Brain microvascular endothelial cell (primary cell): ENCODE measurements around the gene KMT2D.

Experiments used
- DNase-seq: peaks from one replicate; pipeline ENCODE4 v3.0.0-alpha.2; 2020
- H3K27ac ChIP-seq: fragments of 250-450 bp; sonication (Bioruptor Pico); 2 replicates; pipeline ENCODE4 v1.5.1; 2020; ENCODE audit warnings: mild to moderate bottlenecking, moderate library complexity
- H3K27me3 ChIP-seq: fragments of 250-450 bp; sonication (Bioruptor Pico); replicated peaks from 2 replicates; pipeline ENCODE4 v1.5.1; 2020; ENCODE audit warnings: mild to moderate bottlenecking
- H3K36me3 ChIP-seq: fragments of 250-450 bp; sonication (Bioruptor Pico); replicated peaks from 2 replicates; pipeline ENCODE4 v1.5.1; 2020; ENCODE audit warnings: mild to moderate bottlenecking
- H3K4me3 ChIP-seq: 2 replicates; pipeline ENCODE4 v1.5.1; 2011; ENCODE audit warnings: low read depth, mild to moderate bottlenecking, control low read depth, low read length, moderate library complexity
- in situ Hi-C: cut with HindIII; loops from 2 replicates; pipeline ENCODE4 v1.10.0; 2017; ENCODE audit warnings: low sequenced_read_pairs, low pct_ligation_motif_present
- TF ChIP-seq, protein P1 (sequence below): IDR thresholded peaks from 2 replicates; pipeline ENCODE4 v1.5.1; 2011; ENCODE audit warnings: low read depth, mild to moderate bottlenecking, moderate library complexity, low read length, control low read depth, inconsistent platforms; ENCODE audit errors: missing control alignments

The KMT2D gene

DNA sequence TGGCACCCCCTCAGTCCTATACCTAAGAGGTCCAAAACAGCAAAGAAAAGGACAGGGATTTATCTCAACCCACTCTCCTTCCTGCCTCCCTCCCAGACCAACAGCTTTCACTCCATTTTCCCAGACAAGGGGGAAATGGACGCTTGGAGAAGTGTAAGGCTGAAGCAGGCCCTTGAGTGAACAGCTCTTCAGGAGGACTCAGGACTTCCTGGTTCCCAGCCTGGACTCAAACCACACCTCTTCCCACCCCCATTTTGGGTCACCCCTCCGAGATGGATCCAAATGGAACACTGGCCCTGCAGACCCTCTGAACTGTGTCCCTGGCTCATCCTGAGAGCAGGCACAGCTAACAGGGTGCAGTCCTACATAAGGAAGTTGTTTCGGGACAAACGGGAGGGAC lies 2.7 kb downstream of the KMT2D start:
- Histone ChIP-seq H3K4me3 (peak overlapping the region; percentile 86), H3K27ac (no peak overlapping the region), H3K27me3 (no peaks in the 10 kb centered on the region), H3K36me3 (peaks cover 23% of the 10 kb centered on the region)
- TF ChIP-seq, protein P1, sequence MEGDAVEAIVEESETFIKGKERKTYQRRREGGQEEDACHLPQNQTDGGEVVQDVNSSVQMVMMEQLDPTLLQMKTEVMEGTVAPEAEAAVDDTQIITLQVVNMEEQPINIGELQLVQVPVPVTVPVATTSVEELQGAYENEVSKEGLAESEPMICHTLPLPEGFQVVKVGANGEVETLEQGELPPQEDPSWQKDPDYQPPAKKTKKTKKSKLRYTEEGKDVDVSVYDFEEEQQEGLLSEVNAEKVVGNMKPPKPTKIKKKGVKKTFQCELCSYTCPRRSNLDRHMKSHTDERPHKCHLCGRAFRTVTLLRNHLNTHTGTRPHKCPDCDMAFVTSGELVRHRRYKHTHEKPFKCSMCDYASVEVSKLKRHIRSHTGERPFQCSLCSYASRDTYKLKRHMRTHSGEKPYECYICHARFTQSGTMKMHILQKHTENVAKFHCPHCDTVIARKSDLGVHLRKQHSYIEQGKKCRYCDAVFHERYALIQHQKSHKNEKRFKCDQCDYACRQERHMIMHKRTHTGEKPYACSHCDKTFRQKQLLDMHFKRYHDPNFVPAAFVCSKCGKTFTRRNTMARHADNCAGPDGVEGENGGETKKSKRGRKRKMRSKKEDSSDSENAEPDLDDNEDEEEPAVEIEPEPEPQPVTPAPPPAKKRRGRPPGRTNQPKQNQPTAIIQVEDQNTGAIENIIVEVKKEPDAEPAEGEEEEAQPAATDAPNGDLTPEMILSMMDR = no peak
- DNase-seq = no peak
- in situ Hi-C loops = no loop called here

DNA sequence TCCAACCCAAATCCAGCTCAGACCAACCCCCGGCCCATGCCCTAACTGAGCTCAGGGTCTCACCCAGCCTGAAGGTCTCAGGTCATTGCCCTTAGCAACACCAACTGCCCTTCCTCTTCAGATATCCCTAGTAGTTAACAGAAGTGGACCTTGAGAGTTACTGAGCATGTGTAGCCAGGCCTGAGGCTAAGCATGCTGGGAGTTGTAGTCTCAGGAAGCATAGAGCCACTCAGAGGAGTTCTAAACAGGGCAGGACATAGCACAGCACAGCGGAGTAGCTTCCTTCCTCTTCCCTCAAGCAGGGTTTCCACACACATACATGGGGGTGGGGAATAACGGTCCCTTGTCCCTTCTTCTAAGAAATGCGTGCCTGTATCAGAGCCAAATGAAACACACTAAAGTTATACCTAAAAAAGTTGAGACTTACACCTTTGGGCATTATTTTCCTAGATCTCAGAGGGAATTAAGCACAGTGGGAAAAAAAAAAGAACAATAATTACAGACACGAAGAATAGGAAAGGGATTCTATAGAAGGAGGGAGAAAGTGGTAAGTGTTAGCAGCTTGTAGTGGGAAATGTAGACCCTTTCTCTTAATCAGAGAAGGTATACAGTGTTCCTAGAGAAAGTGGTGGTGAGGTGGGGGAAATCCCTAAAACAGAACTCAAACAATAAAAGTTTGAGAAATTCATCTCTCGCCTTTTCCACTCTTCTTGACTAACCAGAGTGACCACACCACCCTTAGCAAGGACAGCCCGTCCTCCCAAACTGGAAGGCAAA lies 4.4 kb downstream of the KMT2D start:
- TF ChIP-seq, protein P1 = no peak
- in situ Hi-C loops = no loop called here
- Histone ChIP-seq H3K36me3 (peaks cover 40% of the 10 kb centered on the region), H3K4me3 (peak overlapping the region; percentile 86), H3K27me3 (no peaks in the 10 kb centered on the region), H3K27ac (no peak overlapping the region)
- peak; percentile 81 for DNase-seq

GRCh38 chr12:49055092-49055491 lies 5.5 kb downstream of the KMT2D start:
- Histone ChIP-seq H3K27me3 (no peaks in the 10 kb centered on the region), H3K27ac (no peak overlapping the region), H3K4me3 (no peak overlapping the region), H3K36me3 (peaks cover 51% of the 10 kb centered on the region)
- TF ChIP-seq, protein P1 = no peak
- DNase-seq = no peak
- in situ Hi-C loops = no loop called here

DNA sequence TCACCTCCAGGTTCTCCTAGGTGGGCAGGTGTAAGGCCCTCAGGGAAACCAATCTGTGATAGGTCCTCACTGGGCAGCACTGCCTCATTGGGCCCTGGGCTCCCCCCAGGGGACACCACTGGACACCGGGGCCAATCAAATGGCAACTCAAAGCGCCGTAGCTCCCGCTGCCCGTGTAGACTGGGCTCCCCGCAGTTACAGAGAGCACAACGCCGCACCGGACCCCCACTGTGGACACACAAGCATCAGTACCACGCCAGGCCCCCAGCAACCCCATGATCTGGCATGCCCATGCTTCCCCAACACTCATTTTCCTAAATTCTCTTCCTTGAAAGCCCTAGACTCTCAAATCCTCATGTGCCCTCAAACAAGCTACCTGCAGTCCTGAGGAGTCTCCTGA lies 6.1 kb downstream of the KMT2D start:
- TF ChIP-seq, protein P1 = no peak
- in situ Hi-C loops = no loop called here
- Histone ChIP-seq H3K27ac (no peak overlapping the region), H3K36me3 (peaks cover 54% of the 10 kb centered on the region), H3K4me3 (no peak overlapping the region), H3K27me3 (no peaks in the 10 kb centered on the region)
- no peak for DNase-seq

DNA sequence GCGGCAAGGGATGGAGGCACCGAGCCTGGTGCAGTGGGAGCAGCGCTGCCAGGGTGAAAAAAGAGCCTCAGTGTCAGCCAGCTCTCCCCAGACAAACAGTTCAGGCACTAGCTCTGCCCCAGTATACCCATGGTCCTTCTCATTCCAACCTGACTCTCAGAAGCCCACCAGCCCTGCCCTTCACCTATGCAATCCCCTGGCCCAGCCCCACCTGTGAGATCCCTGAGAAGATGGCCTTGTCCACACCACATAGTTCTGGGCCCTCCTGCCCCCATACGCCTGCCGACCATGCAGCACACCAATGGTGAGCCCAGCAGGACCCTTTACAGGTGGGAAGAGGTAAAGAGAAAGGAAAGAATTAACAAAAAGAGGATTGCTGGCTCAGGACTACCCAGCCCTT lies 6.5 kb downstream of the KMT2D start:
- in situ Hi-C loops = no loop called here
- peaks cover 58% of the 10 kb centered on the region for H3K36me3 ChIP-seq
- H3K27ac ChIP-seq = no peak overlapping the region

More for the DNA sequence above, 6.5 kb downstream of the KMT2D start:
- TF ChIP-seq, protein P1 = no peak
- H3K27me3 ChIP-seq = no peaks in the 10 kb centered on the region
- no peak overlapping the region for H3K4me3 ChIP-seq
- no peak for DNase-seq
